Loucy (cell line): ENCODE data around the gene MCAT.

Experiments
- H2AFZ ChIP-seq: fragments of 200-600 bp; sonication (generic); 2 replicates; pipeline ENCODE4 v1.6.0; 2016; ENCODE audit warnings: antibody characterized with exemption, mild to moderate bottlenecking, low read length, moderate library complexity
- H3F3A ChIP-seq: fragments of 200-600 bp; 2 replicates; pipeline ENCODE4 v1.6.0; 2016; ENCODE audit warnings: antibody characterized with exemption, low read depth, mild to moderate bottlenecking
- H3K27me3 ChIP-seq: fragments of 200-600 bp; sonication (generic); 2 replicates; pipeline ENCODE4 v1.6.1; 2014; ENCODE audit warnings: low read length, mild to moderate bottlenecking; ENCODE audit not compliant: insufficient read depth, poor library complexity, severe bottlenecking
- H3K36me3 ChIP-seq: fragments of 200-600 bp; sonication (generic); 2 replicates; pipeline ENCODE4 v1.6.1; 2016; ENCODE audit warnings: low read length; ENCODE audit not compliant: insufficient read depth
- H3K4me1 ChIP-seq: fragments of 200-600 bp; sonication (generic); 2 replicates; pipeline ENCODE4 v1.5.1; 2014; ENCODE audit warnings: low read length, mild to moderate bottlenecking; ENCODE audit not compliant: insufficient read depth, poor library complexity, severe bottlenecking
- H3K4me2 ChIP-seq: fragments of 200-600 bp; sonication (generic); 2 replicates; pipeline ENCODE4 v1.6.0; 2014; ENCODE audit warnings: antibody characterized with exemption, low read length, low read depth, mild to moderate bottlenecking; ENCODE audit not compliant: poor library complexity, severe bottlenecking
- H3K4me3 ChIP-seq: fragments of 200-600 bp; sonication (generic); 2 replicates; pipeline ENCODE4 v1.5.1; 2014; ENCODE audit warnings: low read length, mild to moderate bottlenecking, mixed read lengths; ENCODE audit not compliant: poor library complexity, severe bottlenecking
- H3K79me2 ChIP-seq: fragments of 200-600 bp; sonication (generic); 2 replicates; pipeline ENCODE4 v1.6.1; 2014; ENCODE audit warnings: low read length; ENCODE audit not compliant: insufficient read depth
- H3K9ac ChIP-seq: fragments of 200-600 bp; sonication (generic); 2 replicates; pipeline ENCODE4 v1.6.0; 2014; ENCODE audit warnings: mild to moderate bottlenecking, low read depth, low read length, moderate library complexity; ENCODE audit not compliant: poor library complexity, severe bottlenecking
- H3K9me2 ChIP-seq: fragments of 200-600 bp; sonication (generic); replicated peaks from 2 replicates; pipeline ENCODE4 v1.6.1; 2016; ENCODE audit warnings: low read depth, low read length, mixed read lengths
- H3K9me3 ChIP-seq: fragments of 200-600 bp; sonication (generic); 2 replicates; pipeline ENCODE4 v1.6.1; 2014; ENCODE audit warnings: mild to moderate bottlenecking, antibody characterized with exemption, low read length, low read depth; ENCODE audit not compliant: insufficient read depth
- H4K20me1 ChIP-seq: fragments of 200-600 bp; sonication (generic); 2 replicates; pipeline ENCODE4 v1.6.0; 2014; ENCODE audit warnings: antibody characterized with exemption, low read length, mild to moderate bottlenecking; ENCODE audit not compliant: insufficient read depth, poor library complexity, severe bottlenecking
- CTCF ChIP-seq: fragments of 200-600 bp; sonication (generic); conservative IDR thresholded peaks from 2 replicates; pipeline ENCODE4 v1.5.1; 2014; ENCODE audit warnings: mild to moderate bottlenecking, antibody characterized with exemption, low read length
- EZH2phosphoT487 ChIP-seq: fragments of 200-600 bp; IDR thresholded peaks from 2 replicates; pipeline ENCODE4 v1.6.1; 2018; ENCODE audit warnings: antibody characterized with exemption, mild to moderate bottlenecking, moderate library complexity, borderline replicate concordance

MCAT gene

GRCh38 chr22:43174941-43175531 lies 31.8 kb upstream of the MCAT start:
- Histone ChIP-seq H3K9ac (no peak overlapping the region), H3K4me2 (no peak overlapping the region), H4K20me1 (no peaks in the 10 kb centered on the region), H3K9me2 (no peaks in the 10 kb centered on the region), H2AFZ (no peak overlapping the region), H3K79me2 (no peaks in the 10 kb centered on the region), H3F3A (no peaks in the 10 kb centered on the region), H3K4me1 (peaks cover 23% of the 10 kb centered on the region), H3K9me3 (no peaks in the 10 kb centered on the region), H3K4me3 (no peak overlapping the region), H3K36me3 (no peaks in the 10 kb centered on the region; the same call in 1 of the 2 replicates), H3K27me3 (no peaks in the 10 kb centered on the region)
- TF ChIP-seq CTCF (no peak), EZH2phosphoT487 (no peak)

- TF ChIP-seq EZH2phosphoT487: no peak
- TF ChIP-seq CTCF: no peak
- Histone ChIP-seq H2AFZ (no peak overlapping the region), H3K4me3 (no peak overlapping the region), H3K9me3 (no peaks in the 10 kb centered on the region), H3K79me2 (no peaks in the 10 kb centered on the region), H3K9me2 (no peaks in the 10 kb centered on the region), H3K36me3 (no peaks in the 10 kb centered on the region; the same call in 1 of the 2 replicates), H3K9ac (no peak overlapping the region), H3K4me2 (no peak overlapping the region), H4K20me1 (no peaks in the 10 kb centered on the region), H3F3A (no peaks in the 10 kb centered on the region), H3K27me3 (no peaks in the 10 kb centered on the region), H3K4me1 (peaks cover 26% of the 10 kb centered on the region)
Measured at GRCh38 chr22:43173976-43174720, 30.9 kb upstream of the MCAT start.

GRCh38 chr22:43173566-43173965 lies 30.4 kb upstream of the MCAT start:
- no peaks in the 10 kb centered on the region for H3K9me3 ChIP-seq
- no peaks in the 10 kb centered on the region for H3K27me3 ChIP-seq
- TF ChIP-seq EZH2phosphoT487: no peak

More at GRCh38 chr22:43173566-43173965, 30.4 kb upstream of the MCAT start:
- no peaks in the 10 kb centered on the region for H3F3A ChIP-seq
- no peak overlapping the region for H3K9ac ChIP-seq
- no peaks in the 10 kb centered on the region for H3K79me2 ChIP-seq
- no peaks in the 10 kb centered on the region for H4K20me1 ChIP-seq
- H3K4me3 ChIP-seq: no peak overlapping the region
- no peak overlapping the region for H3K4me2 ChIP-seq
- H3K9me2 ChIP-seq: no peaks in the 10 kb centered on the region
- no peak overlapping the region for H2AFZ ChIP-seq
- no peaks in the 10 kb centered on the region for H3K36me3 ChIP-seq
- H3K4me1 ChIP-seq: peaks cover 26% of the 10 kb centered on the region
